ENCODE measurements around the gene ME1. TPM values are rescaled to one million over a fixed set of nuclear protein-coding genes. Genes with fewer than 3 reads are reported as not detected.

ME1 gene
- total RNA-seq, 1 experiment from 2014 or later, result 40.5 TPM

DNA sequence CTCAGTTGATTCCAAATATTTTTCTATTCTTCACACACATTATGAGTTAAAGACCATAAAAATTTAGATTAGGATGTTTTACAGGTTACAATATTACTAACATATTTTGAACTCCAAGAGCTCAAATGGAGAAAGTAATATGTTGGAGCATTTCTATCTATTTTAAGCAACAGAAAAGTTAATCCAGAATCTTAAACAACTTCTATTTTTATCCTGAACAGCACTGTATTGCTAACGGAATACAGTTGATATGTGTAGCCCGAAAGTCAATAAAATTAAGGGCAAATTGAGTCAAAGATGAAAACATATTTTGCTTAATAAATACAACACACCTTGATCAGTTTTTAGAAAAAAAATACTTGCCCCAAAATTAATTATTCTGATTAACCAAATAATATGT lies 97.4 kb downstream of the ME1 start:
- ATAC-seq (no peak), DNase-seq (ENCODE audit: low read depth, low spot score) (no peak)
- RAD21 ChIA-PET (ENCODE audit: low non-redundant PET in 1 of 2, low total read pairs in 2 of 2, uncharacterized antibody in 2 of 2, unreplicated experiment in 2 of 2), result no interaction called here
- H3K9ac ChIP-seq (ENCODE audit: low read length), result no peak overlapping the region
- H3K9me2 ChIP-seq (ENCODE audit: insufficient read depth), result no peaks in the 10 kb centered on the region
- H3K4me1 ChIP-seq (ENCODE audit: control insufficient read depth in 1 of 2, insufficient read depth in 2 of 2, low read length in 2 of 2), result no peaks in the 10 kb centered on the region
- no peak overlapping the region for H3K4me2 ChIP-seq (ENCODE audit: low read length)
- no peak for TF ChIP-seq ELF1 (IDR thresholded peaks at IDR 0.05; ENCODE audit: borderline replicate concordance, low read depth)
- TF ChIP-seq ZNF274 (IDR thresholded peaks at IDR 0.05; ENCODE audit: low read depth, low read length), result no peak
- TF ChIP-seq MAX (IDR thresholded peaks at IDR 0.05), result no peak
- no peak for TF ChIP-seq RAD21 (IDR thresholded peaks at IDR 0.05; ENCODE audit: low read depth)
- TF ChIP-seq ZFX (IDR thresholded peaks at IDR 0.05), result no peak
- TF ChIP-seq YY1 (IDR thresholded peaks at IDR 0.05; ENCODE audit: extremely low read depth, insufficient replicate concordance, low read depth, low read length), result no peak
- TF ChIP-seq REST (IDR thresholded peaks at IDR 0.05; ENCODE audit: low read depth), result no peak
- TF ChIP-seq CEBPB (IDR thresholded peaks at IDR 0.05; ENCODE audit: low read depth), result no peak
- TF ChIP-seq, protein P1, sequence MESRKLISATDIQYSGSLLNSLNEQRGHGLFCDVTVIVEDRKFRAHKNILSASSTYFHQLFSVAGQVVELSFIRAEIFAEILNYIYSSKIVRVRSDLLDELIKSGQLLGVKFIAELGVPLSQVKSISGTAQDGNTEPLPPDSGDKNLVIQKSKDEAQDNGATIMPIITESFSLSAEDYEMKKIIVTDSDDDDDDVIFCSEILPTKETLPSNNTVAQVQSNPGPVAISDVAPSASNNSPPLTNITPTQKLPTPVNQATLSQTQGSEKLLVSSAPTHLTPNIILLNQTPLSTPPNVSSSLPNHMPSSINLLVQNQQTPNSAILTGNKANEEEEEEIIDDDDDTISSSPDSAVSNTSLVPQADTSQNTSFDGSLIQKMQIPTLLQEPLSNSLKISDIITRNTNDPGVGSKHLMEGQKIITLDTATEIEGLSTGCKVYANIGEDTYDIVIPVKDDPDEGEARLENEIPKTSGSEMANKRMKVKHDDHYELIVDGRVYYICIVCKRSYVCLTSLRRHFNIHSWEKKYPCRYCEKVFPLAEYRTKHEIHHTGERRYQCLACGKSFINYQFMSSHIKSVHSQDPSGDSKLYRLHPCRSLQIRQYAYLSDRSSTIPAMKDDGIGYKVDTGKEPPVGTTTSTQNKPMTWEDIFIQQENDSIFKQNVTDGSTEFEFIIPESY (IDR thresholded peaks at IDR 0.05; ENCODE audit: extremely low read depth, insufficient replicate concordance, low read length), result no peak
- TF ChIP-seq SP1 (IDR thresholded peaks at IDR 0.05; ENCODE audit: low read depth), result no peak
- TF ChIP-seq TCF7L2 (IDR thresholded peaks at IDR 0.05; ENCODE audit: borderline replicate concordance, extremely low read depth, insufficient read depth, insufficient read length), result no peak
- no peak for TF ChIP-seq CBX3 (IDR thresholded peaks at IDR 0.05; ENCODE audit: low read depth)
- H3K9me3 ChIP-seq (ENCODE audit: control insufficient read depth in 1 of 2, insufficient read depth in 1 of 2, low read depth in 1 of 2, low read length in 2 of 2), result no peaks in the 10 kb centered on the region
- no peaks in the 10 kb centered on the region for H3K36me3 ChIP-seq (ENCODE audit: control insufficient read depth in 1 of 2, insufficient read depth in 2 of 2, low read length in 2 of 2)
- H3K27me3 ChIP-seq (ENCODE audit: insufficient read depth, low read length), result no peaks in the 10 kb centered on the region
- H3K27ac ChIP-seq (ENCODE audit: low read depth, low read length), result no peak overlapping the region
- H2AFZ ChIP-seq (ENCODE audit: low read depth, low read length, poor library complexity, severe bottlenecking), result no peak overlapping the region
- CTCF ChIA-PET, result no interaction called here
- no TSS peak for BruUV-seq (replicated peaks)
- intact Hi-C loops (cut with micrococcal nuclease), result no loop called here
- peaks cover 21% of the 10 kb centered on the region; the same call in 1 of the 2 replicates for H3K79me2 ChIP-seq (ENCODE audit: insufficient read depth, low read length)
- POLR2A ChIA-PET, result no interaction called here
- no peaks in the 10 kb centered on the region for H4K20me1 ChIP-seq (ENCODE audit: insufficient read depth)
- H3K4me3 ChIP-seq (replicated peaks in 1 of 2; ENCODE audit: low read depth in 1 of 2, low read length in 2 of 2), result no peak overlapping the region
